Duodenal mucosa (tissue), 2 donors: ENCODE results near the gene GRAMD4.
"Not testable (repeated sequence)": the region's sequence is repeated elsewhere in the genome, so short reads cannot be mapped to it uniquely, and the experiment has no call there.

ENCODE experiments used
- H3K27ac ChIP-seq: one replicate; pipeline ENCODE4 v1.7.0; 2013; ENCODE audit warnings: low read depth, low read length
- H3K27me3 ChIP-seq, 2 donors: one replicate each; pipeline ENCODE4 v1.7.0; 2013; ENCODE audit warnings: low read length in 2 of 2, control low read depth in 1 of 2; ENCODE audit not compliant: insufficient read depth in 2 of 2, control insufficient read depth in 1 of 2
- H3K36me3 ChIP-seq, 2 donors: one replicate each; pipeline ENCODE4 v1.7.0; 2013; ENCODE audit warnings: low read length in 2 of 2, control low read depth in 1 of 2; ENCODE audit not compliant: insufficient read depth in 2 of 2, control insufficient read depth in 1 of 2
- H3K4me1 ChIP-seq, 2 donors: one replicate each; pipeline ENCODE4 v1.7.0; 2013; ENCODE audit warnings: low read length in 2 of 2, control low read depth in 1 of 2; ENCODE audit not compliant: insufficient read depth in 2 of 2, control insufficient read depth in 1 of 2
- H3K4me3 ChIP-seq, 2 donors: one replicate each; pipeline ENCODE4 v1.7.0; 2013; ENCODE audit warnings: low read length in 2 of 2, low read depth in 1 of 2
- H3K9ac ChIP-seq, 2 donors: one replicate each; pipeline ENCODE4 v1.7.0; 2013; ENCODE audit warnings: low read length in 2 of 2, low read depth in 1 of 2
- H3K9me3 ChIP-seq, 2 donors: one replicate each; pipeline ENCODE4 v1.7.0; 2013; ENCODE audit warnings: low read length in 2 of 2, control low read depth in 1 of 2; ENCODE audit not compliant: control insufficient read depth in 1 of 2

Gene GRAMD4

DNA sequence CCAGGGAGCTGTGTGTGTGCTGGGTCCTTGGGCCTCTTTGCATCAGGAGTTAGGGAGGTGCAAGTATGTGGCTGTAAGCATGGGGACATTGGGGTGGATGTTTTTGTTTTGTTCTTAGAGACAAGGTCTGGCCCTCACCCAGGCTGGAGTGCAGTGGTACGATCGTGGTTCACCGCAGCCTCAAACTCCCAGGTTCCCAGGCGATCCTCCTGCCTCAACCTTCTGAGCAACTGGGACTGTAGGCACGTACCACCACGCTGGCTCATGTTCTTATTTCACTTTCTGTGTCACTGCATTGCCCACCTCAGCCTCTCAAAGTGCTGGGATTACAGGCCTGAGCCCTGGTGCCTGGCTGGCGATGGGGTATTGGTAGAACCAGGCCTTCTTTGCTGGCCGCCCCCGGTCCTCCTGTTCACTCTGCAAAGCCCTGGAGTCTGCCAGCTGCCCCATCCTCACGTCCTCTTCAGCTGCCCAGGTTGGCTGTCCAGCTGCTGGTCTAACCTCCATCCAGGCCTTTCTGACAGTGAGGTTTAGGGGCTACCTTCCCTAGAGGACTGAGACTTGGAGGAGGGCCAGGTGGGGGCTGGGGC lies 851 bp upstream of the GRAMD4 start:
- H3K4me3 ChIP-seq, result no peak overlapping the region
- H3K9me3 ChIP-seq, result no peaks in the 10 kb centered on the region
- H3K27me3 ChIP-seq, result no peaks in the 10 kb centered on the region
- H3K4me1 ChIP-seq, result peaks cover 20 to 21% of the 10 kb centered on the region in 2 donors
- H3K9ac ChIP-seq, result no peak overlapping the region
- H3K27ac ChIP-seq, result peak overlapping the region; percentile 56
- peaks cover 0 to 6% of the 10 kb centered on the region in 2 donors for H3K36me3 ChIP-seq

DNA sequence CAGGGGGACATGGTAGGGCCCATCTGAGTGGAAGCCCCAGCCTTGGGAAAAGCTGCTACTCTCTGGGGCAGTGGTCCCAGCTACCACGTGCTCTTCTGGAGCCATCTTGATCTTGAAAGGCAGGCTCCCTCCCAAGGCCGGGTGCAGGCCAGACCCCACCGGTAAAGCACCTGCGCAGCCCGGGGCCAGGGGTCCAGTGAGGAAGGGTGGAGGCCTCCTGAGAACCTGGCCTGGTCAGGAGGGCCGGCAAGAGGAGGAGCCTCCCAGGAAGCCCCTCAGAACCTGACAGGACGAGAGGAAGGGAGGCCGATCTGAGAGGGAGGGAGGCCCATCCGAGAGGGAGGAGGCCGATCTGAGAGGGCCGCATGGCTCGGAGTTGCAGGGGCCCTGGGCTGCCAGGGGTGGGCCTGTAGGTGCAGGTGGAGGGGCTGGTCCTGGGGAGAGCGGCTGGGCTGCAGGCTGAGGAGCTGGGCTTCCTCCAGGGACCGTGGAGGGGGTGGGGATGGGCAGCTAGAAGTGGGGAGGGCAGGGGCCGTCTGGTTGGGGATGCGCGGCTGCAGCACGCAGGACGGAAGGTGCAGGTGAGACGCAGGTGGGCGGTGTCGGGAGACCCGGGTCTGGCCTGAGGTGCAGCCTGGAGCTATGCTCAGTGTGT lies 529 bp downstream of the GRAMD4 start:
- Histone ChIP-seq H3K27ac (no peak overlapping the region), H3K4me3 (no peak overlapping the region), H3K27me3 (no peaks in the 10 kb centered on the region), H3K9ac (no peak overlapping the region), H3K4me1 (peaks cover 15 to 17% of the 10 kb centered on the region in 2 donors), H3K36me3 (peaks cover 0 to 6% of the 10 kb centered on the region in 2 donors), H3K9me3 (no peaks in the 10 kb centered on the region)

DNA sequence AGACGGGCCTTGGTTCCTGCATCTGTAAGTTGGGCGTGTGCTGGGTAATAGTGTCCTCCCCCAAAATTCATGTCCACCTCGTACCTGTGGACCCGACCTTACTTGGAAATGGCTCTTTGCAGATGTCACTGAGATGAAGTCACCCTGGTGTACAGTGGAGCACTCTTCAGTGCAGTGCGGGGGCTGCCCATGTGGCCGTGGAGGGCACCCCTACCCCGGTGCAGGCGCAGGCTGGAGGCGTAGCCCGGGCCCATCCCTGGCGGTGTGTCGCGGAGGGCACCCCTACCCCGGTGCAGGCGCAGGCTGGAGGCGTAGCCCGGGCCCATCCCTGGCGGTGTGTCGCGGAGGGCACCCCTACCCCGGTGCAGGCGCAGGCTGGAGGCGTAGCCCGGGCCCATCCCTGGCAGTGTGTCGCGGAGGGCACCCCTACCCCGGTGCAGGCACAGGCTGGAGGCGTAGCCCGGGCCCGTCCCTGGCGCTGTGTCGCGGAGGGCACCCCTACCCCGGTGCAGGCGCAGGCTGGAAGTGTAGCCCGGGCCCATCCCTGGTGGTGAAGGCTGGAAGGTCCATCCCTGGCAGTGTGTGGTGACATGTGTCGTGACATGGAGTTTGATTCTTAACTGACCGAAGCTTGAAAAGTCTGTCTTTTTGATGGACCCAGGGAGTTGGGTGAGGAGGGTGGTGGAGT lies 1.2 kb downstream of the GRAMD4 start:
- H3K36me3 ChIP-seq, H3K27ac ChIP-seq, H3K4me3 ChIP-seq, H3K9me3 ChIP-seq, H3K9ac ChIP-seq, H3K27me3 ChIP-seq: not testable (repeated sequence)
- H3K4me1 ChIP-seq, result peaks cover 15 to 17% of the 10 kb centered on the region in 2 donors

DNA sequence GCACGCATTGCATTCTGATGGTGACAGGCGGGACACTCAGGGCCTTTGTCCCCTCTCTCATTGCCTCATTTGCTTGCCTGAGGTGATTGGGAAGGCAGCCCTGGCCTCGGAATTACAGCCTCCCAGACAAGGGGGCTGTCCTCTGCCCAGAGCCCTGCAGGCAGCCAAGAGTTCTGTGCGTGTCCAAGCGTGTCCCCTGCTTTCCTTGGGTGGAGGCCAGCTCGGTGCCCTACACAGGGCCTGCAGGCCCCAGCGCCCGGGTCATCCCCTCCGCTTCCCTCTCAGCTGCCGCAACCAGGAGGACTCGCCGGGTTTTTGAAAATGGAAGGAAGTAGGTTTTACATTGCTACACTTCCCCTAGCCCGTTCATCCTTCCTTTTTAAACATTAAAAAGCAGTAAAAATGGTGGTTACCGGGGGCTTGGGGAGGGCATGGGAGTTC lies 1.9 kb downstream of the GRAMD4 start:
- H3K27ac ChIP-seq, result no peak overlapping the region
- H3K36me3 ChIP-seq, result peaks cover 0 to 11% of the 10 kb centered on the region in 2 donors
- H3K9ac ChIP-seq, result no peak overlapping the region
- H3K4me3 ChIP-seq, result no peak overlapping the region
- no peaks in the 10 kb centered on the region for H3K27me3 ChIP-seq
- H3K4me1 ChIP-seq, result peaks cover 15% of the 10 kb centered on the region in 2 donors
- no peaks in the 10 kb centered on the region for H3K9me3 ChIP-seq

DNA sequence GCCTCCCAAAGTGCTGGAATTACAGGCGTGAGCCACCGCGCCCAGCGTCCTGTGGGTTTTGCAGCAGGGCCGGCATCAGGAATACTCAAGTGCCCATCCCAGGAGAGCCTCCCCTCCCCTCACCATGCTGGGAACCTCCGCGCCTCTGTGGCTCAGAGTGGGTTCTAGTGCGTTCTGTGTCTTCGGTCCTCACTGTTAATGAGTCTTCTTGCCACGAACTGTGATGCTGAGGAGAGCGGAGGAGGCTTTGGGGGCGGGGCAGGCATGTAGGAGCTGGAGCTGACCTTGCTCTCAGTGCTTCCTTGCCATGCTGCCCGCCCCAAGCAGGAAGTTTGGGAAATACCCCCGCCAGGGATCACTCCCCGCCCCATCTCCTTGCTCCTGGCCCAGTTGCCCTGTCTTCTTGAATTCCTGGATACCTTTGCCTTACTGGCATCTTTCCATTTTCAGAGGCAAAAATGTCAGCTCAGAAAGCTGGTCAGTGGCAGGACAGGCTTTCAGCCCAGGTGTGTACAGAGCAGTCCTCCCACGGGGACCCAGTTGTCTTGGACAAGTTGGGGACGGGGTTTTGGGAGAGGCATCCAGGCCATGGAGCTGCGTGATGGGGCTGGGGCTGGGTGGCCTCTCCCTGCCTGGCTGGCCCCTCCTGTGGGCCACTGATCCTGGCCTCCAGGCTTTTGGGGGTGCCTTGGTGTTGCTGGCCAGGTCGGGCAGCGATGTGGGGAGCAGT lies 5.1 kb downstream of the GRAMD4 start:
- no peak overlapping the region for H3K27ac ChIP-seq
- no peak overlapping the region for H3K4me3 ChIP-seq
- peaks cover 0 to 27% of the 10 kb centered on the region in 2 donors for H3K36me3 ChIP-seq
- H3K4me1 ChIP-seq, result peaks cover 0 to under 1% of the 10 kb centered on the region in 2 donors
- H3K9me3 ChIP-seq, result no peaks in the 10 kb centered on the region
- no peak overlapping the region for H3K9ac ChIP-seq
- H3K27me3 ChIP-seq, result no peaks in the 10 kb centered on the region

DNA sequence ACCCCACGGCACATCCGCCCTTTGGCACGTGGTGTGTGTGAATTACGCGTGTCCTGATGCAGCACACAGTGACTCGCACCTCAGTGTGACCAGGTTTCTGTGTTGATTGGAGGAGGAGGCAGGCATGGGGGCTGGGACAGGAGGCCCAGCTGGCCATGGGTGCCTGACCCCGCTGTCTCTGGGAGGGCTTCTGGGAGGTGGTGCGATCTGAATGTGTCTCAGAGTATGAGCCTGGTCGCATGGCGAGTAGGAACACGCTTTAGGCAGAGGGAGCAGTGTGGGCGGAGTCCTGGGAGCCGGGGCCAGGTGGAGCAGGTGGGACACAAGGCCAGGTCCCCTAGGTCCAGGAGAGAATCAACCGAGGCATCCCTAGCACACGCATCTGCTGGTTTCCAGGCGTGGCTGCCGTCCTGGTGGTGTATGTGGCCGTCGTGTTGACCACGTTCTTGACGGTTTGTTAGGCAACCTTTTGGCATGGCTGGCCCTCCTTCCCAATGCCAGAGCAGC lies 5.7 kb downstream of the GRAMD4 start:
- Histone ChIP-seq H3K27me3 (no peaks in the 10 kb centered on the region), H3K27ac (no peak overlapping the region), H3K9ac (no peak overlapping the region), H3K4me3 (no peak overlapping the region), H3K9me3 (no peaks in the 10 kb centered on the region), H3K36me3 (peaks cover 0 to 34% of the 10 kb centered on the region in 2 donors), H3K4me1 (no peaks in the 10 kb centered on the region)

DNA sequence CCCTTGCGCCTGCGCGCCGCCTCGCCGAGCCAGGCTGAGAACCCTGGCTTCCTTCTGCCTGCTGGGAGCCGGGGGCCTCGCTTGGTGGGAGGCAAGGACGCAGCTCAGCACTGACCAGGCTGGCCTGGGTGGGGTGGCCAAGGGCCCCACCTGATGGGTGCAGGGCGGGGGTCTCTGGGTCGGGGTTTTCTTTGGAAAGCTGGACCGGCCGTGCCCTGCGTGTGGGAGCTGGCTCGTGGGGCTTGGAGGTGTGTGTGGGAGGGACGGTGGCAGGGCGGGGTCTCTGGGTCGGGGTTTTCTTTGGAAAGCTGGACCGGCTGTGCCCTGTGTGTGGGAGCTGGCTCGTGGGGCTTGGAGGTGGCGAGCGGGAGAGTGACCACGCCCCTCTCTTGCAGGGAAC lies 6.2 kb downstream of the GRAMD4 start:
- Histone ChIP-seq H3K9me3 (no peaks in the 10 kb centered on the region), H3K4me3 (no peak overlapping the region), H3K27me3 (no peaks in the 10 kb centered on the region), H3K27ac (no peak overlapping the region), H3K36me3 (peaks cover 0 to 37% of the 10 kb centered on the region in 2 donors), H3K4me1 (no peaks in the 10 kb centered on the region), H3K9ac (no peak overlapping the region)

DNA sequence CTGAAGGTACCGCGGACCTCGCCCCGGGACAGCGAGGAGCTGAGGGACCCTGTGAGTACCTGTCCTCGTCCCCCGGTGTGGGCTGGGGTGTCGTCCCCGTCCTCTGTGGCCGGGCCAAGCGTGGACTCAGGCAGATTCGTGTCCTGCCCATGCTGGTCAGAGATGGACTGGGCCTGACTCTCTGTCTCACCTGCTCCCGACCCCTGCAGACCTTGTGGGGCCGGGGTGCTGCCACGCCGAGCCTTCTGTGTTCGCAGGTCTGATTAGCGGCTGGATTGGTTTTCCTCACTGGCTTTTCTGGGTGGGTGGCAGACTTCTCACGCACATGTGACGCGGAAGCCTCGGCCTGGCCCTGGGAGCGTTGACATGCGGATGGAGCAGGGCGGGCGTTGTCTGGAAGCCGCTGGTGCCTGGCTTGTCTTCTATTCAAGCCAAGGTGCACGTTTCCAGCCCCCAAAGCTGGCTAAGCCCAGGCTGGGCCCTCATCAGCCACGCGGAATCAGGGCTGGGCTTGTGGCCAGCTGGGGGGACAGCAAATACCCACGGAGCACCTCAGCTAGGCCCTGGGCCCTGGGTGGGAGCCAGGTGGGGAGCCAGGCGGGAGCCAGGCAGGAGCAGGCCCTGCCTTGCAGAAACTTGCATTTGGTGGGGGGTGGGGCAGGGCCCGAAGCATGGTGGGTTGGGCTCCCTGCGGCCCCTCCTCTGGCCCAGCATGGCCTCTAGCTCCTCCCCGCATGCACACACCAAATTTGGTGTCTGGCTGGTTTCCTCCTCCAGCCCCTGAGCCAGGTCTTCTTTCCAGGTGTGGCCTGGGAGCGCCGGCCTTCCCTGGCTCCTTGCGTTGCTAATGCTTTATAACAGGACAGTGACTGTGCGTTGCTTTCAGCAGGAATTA lies 7.0 kb downstream of the GRAMD4 start:
- no peaks in the 10 kb centered on the region for H3K4me1 ChIP-seq
- no peak overlapping the region for H3K9ac ChIP-seq
- H3K9me3 ChIP-seq, result no peaks in the 10 kb centered on the region
- H3K36me3 ChIP-seq, result peaks cover 0 to 37% of the 10 kb centered on the region in 2 donors
- H3K27ac ChIP-seq, result no peak overlapping the region
- no peak overlapping the region for H3K4me3 ChIP-seq
- no peaks in the 10 kb centered on the region for H3K27me3 ChIP-seq

DNA sequence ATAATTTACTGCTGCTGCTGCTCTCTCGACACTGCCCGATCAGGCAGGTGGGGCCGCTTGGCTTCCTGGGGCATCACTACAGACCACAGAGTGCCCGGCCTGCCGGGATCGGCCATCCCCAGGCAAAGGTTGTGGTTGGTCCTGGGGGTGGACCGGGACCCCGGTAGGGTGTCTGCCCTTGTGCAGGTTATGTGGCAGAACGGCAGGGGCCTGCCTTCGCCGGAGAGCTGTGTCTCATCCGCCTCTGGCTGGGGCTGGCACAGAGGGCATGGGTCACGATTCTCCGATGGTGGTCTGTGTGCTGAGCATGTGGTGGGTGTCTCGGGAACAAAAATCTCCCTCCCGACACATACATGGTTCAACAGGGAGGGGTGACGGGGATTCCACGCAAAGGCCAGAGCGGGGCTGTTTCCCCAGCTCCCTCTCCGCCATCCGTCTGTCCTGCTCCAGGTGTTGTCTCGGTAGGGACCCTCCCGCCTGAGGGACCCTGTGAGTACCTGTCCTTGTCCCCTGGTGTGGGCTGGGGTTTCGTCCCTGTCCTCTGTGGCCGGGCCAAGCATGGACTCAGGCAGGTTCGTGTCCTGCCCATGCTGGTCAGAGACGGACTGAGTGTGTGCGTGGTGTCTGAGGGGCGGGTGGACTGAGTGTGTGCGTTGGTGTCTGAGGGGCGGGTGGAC lies 7.8 kb downstream of the GRAMD4 start:
- H3K4me3 ChIP-seq, result no peak overlapping the region
- no peaks in the 10 kb centered on the region for H3K4me1 ChIP-seq
- H3K27me3 ChIP-seq, result no peaks in the 10 kb centered on the region
- H3K36me3 ChIP-seq, result peaks cover 0 to 37% of the 10 kb centered on the region in 2 donors
- no peak overlapping the region for H3K27ac ChIP-seq
- H3K9ac ChIP-seq, result no peak overlapping the region
- no peaks in the 10 kb centered on the region for H3K9me3 ChIP-seq
